Trophoblast cell (in vitro differentiated cells and primary cell): ENCODE data around the gene WIPF2.

Experiments used
- DNase-seq, 2 donors: peaks; one replicate each; pipeline ENCODE4 v3.0.0-alpha.2; 2016
- H2AFZ ChIP-seq: 2 replicates; pipeline ENCODE4 v1.6.1; 2013; ENCODE audit warnings: low read length, moderate library complexity, mild to moderate bottlenecking; ENCODE audit not compliant: insufficient read depth, poor library complexity
- H2AK5ac ChIP-seq: 2 replicates; pipeline ENCODE4 v1.6.1; 2013; ENCODE audit warnings: mild to moderate bottlenecking, low read length
- H2BK120ac ChIP-seq: 2 replicates; pipeline ENCODE4 v1.6.1; 2013; ENCODE audit warnings: low read length, mild to moderate bottlenecking, moderate library complexity; ENCODE audit not compliant: insufficient read depth, poor library complexity
- H2BK12ac ChIP-seq: 2 replicates; pipeline ENCODE4 v1.6.1; 2013; ENCODE audit warnings: mild to moderate bottlenecking, low read length, moderate library complexity
- H2BK5ac ChIP-seq: 2 replicates; pipeline ENCODE4 v1.6.1; 2013; ENCODE audit warnings: low read length, low read depth, moderate library complexity, mild to moderate bottlenecking; ENCODE audit not compliant: poor library complexity
- H3K14ac ChIP-seq: 2 replicates; pipeline ENCODE4 v1.6.1; 2013; ENCODE audit warnings: mild to moderate bottlenecking, low read length
- H3K18ac ChIP-seq: 2 replicates; pipeline ENCODE4 v1.6.1; 2013; ENCODE audit warnings: mild to moderate bottlenecking, low read length
- H3K23ac ChIP-seq: 2 replicates; pipeline ENCODE4 v1.6.1; 2013; ENCODE audit warnings: low read length
- H3K27ac ChIP-seq: 2 replicates; pipeline ENCODE4 v1.5.1; 2013; ENCODE audit warnings: low read depth, mild to moderate bottlenecking, inconsistent platforms, low read length, moderate library complexity
- H3K27me3 ChIP-seq: 2 replicates; pipeline ENCODE4 v1.6.1; 2013; ENCODE audit warnings: inconsistent platforms, mild to moderate bottlenecking, low read length, moderate library complexity; ENCODE audit not compliant: insufficient read depth
- H3K36me3 ChIP-seq, 2 experiments: 1 replicate in 1 of 2; 2 replicates in 1 of 2; pipeline ENCODE4 v1.6.1; 2013; ENCODE audit warnings: low read length in 2 of 2, mild to moderate bottlenecking in 2 of 2, moderate library complexity in 1 of 2; ENCODE audit not compliant: insufficient read depth in 2 of 2, control insufficient read depth in 1 of 2
- H3K4ac ChIP-seq: 2 replicates; pipeline ENCODE4 v1.6.1; 2013; ENCODE audit warnings: low read depth, mild to moderate bottlenecking, low read length, moderate library complexity
- H3K4me1 ChIP-seq, 2 experiments: 1 replicate in 1 of 2; 2 replicates in 1 of 2; pipeline ENCODE4 v1.6.1; 2013; ENCODE audit warnings: low read length in 2 of 2, mild to moderate bottlenecking in 2 of 2, moderate library complexity in 1 of 2; ENCODE audit not compliant: insufficient read depth in 2 of 2, control insufficient read depth in 1 of 2
- H3K4me2 ChIP-seq: 2 replicates; pipeline ENCODE4 v1.6.1; 2013; ENCODE audit warnings: inconsistent platforms, mild to moderate bottlenecking, low read length, moderate library complexity
- H3K4me3 ChIP-seq: 2 replicates; pipeline ENCODE4 v1.5.1; 2013; ENCODE audit warnings: mild to moderate bottlenecking, low read depth, low read length, inconsistent platforms
- H3K79me1 ChIP-seq: one replicate; pipeline ENCODE4 v1.6.1; 2013; ENCODE audit warnings: low read length
- H3K79me2 ChIP-seq: 2 replicates; pipeline ENCODE4 v1.6.1; 2013; ENCODE audit warnings: low read length, mild to moderate bottlenecking; ENCODE audit not compliant: control insufficient read depth, insufficient read depth, poor library complexity
- H3K9ac ChIP-seq: 2 replicates; pipeline ENCODE4 v1.6.1; 2013; ENCODE audit warnings: mild to moderate bottlenecking, low read length
- H3K9me3 ChIP-seq: 2 replicates; pipeline ENCODE4 v1.6.1; 2013; ENCODE audit warnings: low read depth, mild to moderate bottlenecking, control low read depth, inconsistent platforms, low read length; ENCODE audit not compliant: insufficient read depth
- H4K12ac ChIP-seq: 2 replicates; pipeline ENCODE4 v1.6.1; 2013; ENCODE audit warnings: low read depth, mild to moderate bottlenecking, low read length, moderate library complexity
- H4K8ac ChIP-seq: 2 replicates; pipeline ENCODE4 v1.6.1; 2013; ENCODE audit warnings: low read depth, mild to moderate bottlenecking, low read length, moderate library complexity
- H4K91ac ChIP-seq: one replicate; pipeline ENCODE4 v1.6.1; 2013; ENCODE audit warnings: low read depth, mild to moderate bottlenecking, low read length, moderate library complexity
- WGBS: extraction: QIAGEN DNeasy Blood & Tissue Kit; methylation state at CpG from one replicate; pipeline ENCODE4 v1.1.7; 2013; ENCODE audit warnings: missing lambda C conversion rate; ENCODE audit not compliant: insufficient read length, insufficient coverage; ENCODE audit errors: extremely low coverage; 5-methylcytosine and 5-hydroxymethylcytosine counted together

WIPF2 gene

GRCh38 chr17:40323391-40324381, 104.6 kb downstream of the WIPF2 start:
- Histone ChIP-seq H3K79me1 (peaks cover under 1% of the 10 kb centered on the region), H2BK120ac (no peak overlapping the region), H3K36me3 (no peaks in the 10 kb centered on the region), H3K4ac (no peak overlapping the region), H3K27ac (no peak overlapping the region), H3K4me2 (no peak overlapping the region), H4K12ac (no peak overlapping the region), H3K18ac (peak overlapping the region; percentile 38), H3K14ac (no peak overlapping the region), H3K9me3 (no peaks in the 10 kb centered on the region), H3K4me1 (peaks cover 13 to 20% of the 10 kb centered on the region in 2 experiments), H4K8ac (no peak overlapping the region), H2AK5ac (no peak overlapping the region), H3K9ac (no peak overlapping the region), H3K27me3 (no peaks in the 10 kb centered on the region), H3K23ac (no peak overlapping the region), H3K4me3 (no peak overlapping the region), H2BK5ac (no peak overlapping the region), H3K79me2 (no peaks in the 10 kb centered on the region), H4K91ac (no peak overlapping the region), H2BK12ac (no peak overlapping the region), H2AFZ (no peak overlapping the region)
- no peak for DNase-seq
- no CpG with 5 or more reads among the region's 10 CpGs for WGBS

- no peaks in the 10 kb centered on the region for H3K27me3 ChIP-seq
- no peak overlapping the region for H3K23ac ChIP-seq
- H2AFZ ChIP-seq, result no peak overlapping the region
- no peaks in the 10 kb centered on the region for H3K9me3 ChIP-seq
- H3K4ac ChIP-seq, result no peak overlapping the region
- no peak overlapping the region for H4K8ac ChIP-seq
- H2BK5ac ChIP-seq, result no peak overlapping the region
- DNase-seq, result no peak
- no peak overlapping the region for H2BK120ac ChIP-seq
- no peak overlapping the region for H3K18ac ChIP-seq
- no peak overlapping the region for H3K27ac ChIP-seq
- H4K12ac ChIP-seq, result no peak overlapping the region
- H2AK5ac ChIP-seq, result no peak overlapping the region
- no peak overlapping the region for H4K91ac ChIP-seq
- H3K4me2 ChIP-seq, result no peak overlapping the region
- H3K36me3 ChIP-seq, result no peaks in the 10 kb centered on the region
- no CpG with 5 or more reads among the region's 13 CpGs for WGBS
- H3K9ac ChIP-seq, result no peak overlapping the region
- H3K4me3 ChIP-seq, result no peak overlapping the region
- peaks cover 9 to 14% of the 10 kb centered on the region in 2 experiments for H3K4me1 ChIP-seq
- no peaks in the 10 kb centered on the region for H3K79me2 ChIP-seq
- no peak overlapping the region for H3K14ac ChIP-seq
- H2BK12ac ChIP-seq, result no peak overlapping the region
- H3K79me1 ChIP-seq, result no peaks in the 10 kb centered on the region
Observed at GRCh38 chr17:40325156-40326013, 106.3 kb downstream of the WIPF2 start.

- Histone ChIP-seq H4K91ac (no peak overlapping the region), H3K4me3 (no peak overlapping the region), H3K23ac (no peak overlapping the region), H2AFZ (no peak overlapping the region), H3K14ac (no peak overlapping the region), H3K27ac (no peak overlapping the region), H3K18ac (no peak overlapping the region), H2BK120ac (no peak overlapping the region), H3K27me3 (no peaks in the 10 kb centered on the region), H3K79me2 (no peaks in the 10 kb centered on the region), H4K8ac (no peak overlapping the region), H3K9ac (no peak overlapping the region), H3K4ac (no peak overlapping the region), H2AK5ac (no peak overlapping the region), H3K36me3 (peaks cover 3 to 6% of the 10 kb centered on the region in 2 experiments), H3K4me2 (no peak overlapping the region), H2BK12ac (no peak overlapping the region), H2BK5ac (no peak overlapping the region), H3K9me3 (no peaks in the 10 kb centered on the region), H3K79me1 (no peaks in the 10 kb centered on the region), H3K4me1 (peaks cover 9 to 14% of the 10 kb centered on the region in 2 experiments), H4K12ac (no peak overlapping the region)
- DNase-seq, result no peak
- no CpG with 5 or more reads among the region's 17 CpGs for WGBS
Observed at GRCh38 chr17:40326014-40326831, 107.1 kb downstream of the WIPF2 start.

- DNase-seq, result no peak
- Histone ChIP-seq H3K14ac (no peak overlapping the region), H3K27me3 (no peaks in the 10 kb centered on the region), H3K4me1 (peaks cover 9 to 18% of the 10 kb centered on the region in 2 experiments), H4K8ac (no peak overlapping the region), H3K36me3 (peaks cover 5 to 11% of the 10 kb centered on the region in 2 experiments), H3K79me2 (no peaks in the 10 kb centered on the region), H3K4ac (no peak overlapping the region), H2AK5ac (no peak overlapping the region), H4K91ac (no peak overlapping the region), H2BK5ac (no peak overlapping the region), H4K12ac (no peak overlapping the region), H3K4me3 (no peak overlapping the region), H2AFZ (no peak overlapping the region), H3K9me3 (no peaks in the 10 kb centered on the region), H2BK120ac (no peak overlapping the region), H3K23ac (no peak overlapping the region), H2BK12ac (no peak overlapping the region), H3K27ac (no peak overlapping the region), H3K4me2 (no peak overlapping the region), H3K9ac (no peak overlapping the region), H3K79me1 (no peaks in the 10 kb centered on the region), H3K18ac (no peak overlapping the region)
- no CpG with 5 or more reads among the region's 1 CpG for WGBS
Observed at GRCh38 chr17:40326832-40327199, 107.7 kb downstream of the WIPF2 start.
